HL-60 (cell line): ENCODE data around the gene SMC3.

Experiments used
- DNase-seq, 2 experiments: peaks; one replicate each; pipeline ENCODE4 v3.0.0-alpha.2; 2010 to 2020; ENCODE audit warnings: low read depth in 1 of 2, low spot score in 1 of 2
- H3K27ac ChIP-seq: fragments of 250-450 bp; sonication (Bioruptor Pico); replicated peaks from 2 replicates; pipeline ENCODE4 v1.5.1; 2020; ENCODE audit warnings: mild to moderate bottlenecking, moderate library complexity
- H3K27me3 ChIP-seq: fragments of 250-450 bp; sonication (Bioruptor Pico); 2 replicates; pipeline ENCODE4 v1.5.1; 2021; ENCODE audit warnings: mild to moderate bottlenecking, moderate library complexity; ENCODE audit not compliant: insufficient read depth, poor library complexity, severe bottlenecking
- H3K4me3 ChIP-seq: replicated peaks from 2 replicates; pipeline ENCODE4 v1.5.1; 2011; ENCODE audit warnings: mild to moderate bottlenecking, control low read depth, low read length; ENCODE audit not compliant: insufficient read depth
- CTCF ChIP-seq: IDR thresholded peaks from one replicate; pipeline ENCODE4 v1.5.1; 2011; ENCODE audit warnings: low read length, control low read depth, inconsistent platforms; ENCODE audit not compliant: insufficient read depth
- GABPA ChIP-seq: IDR thresholded peaks from 2 replicates; pipeline ENCODE4 v1.6.1; 2012; ENCODE audit warnings: low read depth
- POLR2AphosphoS5 ChIP-seq: IDR thresholded peaks from 2 replicates; pipeline ENCODE4 v1.6.1; 2012; ENCODE audit warnings: low read depth
- SPI1 ChIP-seq: IDR thresholded peaks from 2 replicates; pipeline ENCODE4 v1.6.1; 2012; ENCODE audit warnings: low read depth, mild to moderate bottlenecking, borderline replicate concordance
- TF ChIP-seq, protein P1 (sequence below): IDR thresholded peaks from 2 replicates; pipeline ENCODE4 v1.6.1; 2012; ENCODE audit warnings: low read depth; ENCODE audit not compliant: insufficient replicate concordance

Gene SMC3

GRCh38 chr10:110644598-110645462, 77.3 kb downstream of the SMC3 start:
- no peak for DNase-seq
- Histone ChIP-seq H3K27me3 (peaks cover 59% of the 10 kb centered on the region), H3K4me3 (peak overlapping the region; percentile 42), H3K27ac (no peak overlapping the region)
- TF ChIP-seq SPI1: no peak
- no peak for TF ChIP-seq CTCF
- no peak for TF ChIP-seq POLR2AphosphoS5
- no peak for TF ChIP-seq GABPA

DNA sequence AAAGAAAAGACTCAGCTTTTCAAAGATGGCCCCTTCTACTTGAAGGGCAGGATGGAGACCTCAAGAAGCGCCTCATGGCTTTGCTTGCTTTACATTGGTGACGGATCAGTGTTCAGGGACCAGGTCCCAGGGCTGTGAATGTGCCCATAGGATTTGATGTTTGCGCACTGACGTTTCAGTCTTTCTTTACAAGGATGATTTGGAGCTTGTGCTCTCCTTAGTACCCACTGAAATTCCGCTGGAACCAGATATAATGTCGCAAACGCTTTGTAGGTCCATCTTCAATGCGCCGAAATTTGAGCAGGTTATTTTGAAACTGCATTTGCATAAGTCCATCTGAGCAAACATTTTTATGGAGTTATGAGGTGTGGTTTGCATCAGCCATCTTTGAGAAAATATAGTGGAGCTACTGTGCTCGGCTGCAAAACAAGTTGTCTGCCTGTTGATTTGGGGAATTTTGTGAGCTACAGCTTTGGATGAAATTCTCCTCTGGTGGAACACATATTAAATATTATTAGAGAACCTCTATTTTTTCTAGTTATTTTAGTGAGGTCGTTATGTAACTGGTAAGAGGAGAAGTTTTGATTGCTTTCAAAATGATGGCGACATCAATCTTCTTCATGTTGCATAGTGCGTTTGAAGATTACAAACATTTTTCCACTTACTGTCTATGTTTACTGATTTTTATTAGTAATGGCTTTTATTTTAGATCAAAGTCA, 79.1 kb downstream of the SMC3 start:
- Histone ChIP-seq H3K27ac (no peak overlapping the region), H3K4me3 (no peak overlapping the region), H3K27me3 (peaks cover 51% of the 10 kb centered on the region)
- TF ChIP-seq GABPA (no peak), POLR2AphosphoS5 (no peak), CTCF (no peak), SPI1 (no peak)
- TF ChIP-seq, protein P1, sequence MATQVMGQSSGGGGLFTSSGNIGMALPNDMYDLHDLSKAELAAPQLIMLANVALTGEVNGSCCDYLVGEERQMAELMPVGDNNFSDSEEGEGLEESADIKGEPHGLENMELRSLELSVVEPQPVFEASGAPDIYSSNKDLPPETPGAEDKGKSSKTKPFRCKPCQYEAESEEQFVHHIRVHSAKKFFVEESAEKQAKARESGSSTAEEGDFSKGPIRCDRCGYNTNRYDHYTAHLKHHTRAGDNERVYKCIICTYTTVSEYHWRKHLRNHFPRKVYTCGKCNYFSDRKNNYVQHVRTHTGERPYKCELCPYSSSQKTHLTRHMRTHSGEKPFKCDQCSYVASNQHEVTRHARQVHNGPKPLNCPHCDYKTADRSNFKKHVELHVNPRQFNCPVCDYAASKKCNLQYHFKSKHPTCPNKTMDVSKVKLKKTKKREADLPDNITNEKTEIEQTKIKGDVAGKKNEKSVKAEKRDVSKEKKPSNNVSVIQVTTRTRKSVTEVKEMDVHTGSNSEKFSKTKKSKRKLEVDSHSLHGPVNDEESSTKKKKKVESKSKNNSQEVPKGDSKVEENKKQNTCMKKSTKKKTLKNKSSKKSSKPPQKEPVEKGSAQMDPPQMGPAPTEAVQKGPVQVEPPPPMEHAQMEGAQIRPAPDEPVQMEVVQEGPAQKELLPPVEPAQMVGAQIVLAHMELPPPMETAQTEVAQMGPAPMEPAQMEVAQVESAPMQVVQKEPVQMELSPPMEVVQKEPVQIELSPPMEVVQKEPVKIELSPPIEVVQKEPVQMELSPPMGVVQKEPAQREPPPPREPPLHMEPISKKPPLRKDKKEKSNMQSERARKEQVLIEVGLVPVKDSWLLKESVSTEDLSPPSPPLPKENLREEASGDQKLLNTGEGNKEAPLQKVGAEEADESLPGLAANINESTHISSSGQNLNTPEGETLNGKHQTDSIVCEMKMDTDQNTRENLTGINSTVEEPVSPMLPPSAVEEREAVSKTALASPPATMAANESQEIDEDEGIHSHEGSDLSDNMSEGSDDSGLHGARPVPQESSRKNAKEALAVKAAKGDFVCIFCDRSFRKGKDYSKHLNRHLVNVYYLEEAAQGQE: no peak
- no peak for DNase-seq

DNA sequence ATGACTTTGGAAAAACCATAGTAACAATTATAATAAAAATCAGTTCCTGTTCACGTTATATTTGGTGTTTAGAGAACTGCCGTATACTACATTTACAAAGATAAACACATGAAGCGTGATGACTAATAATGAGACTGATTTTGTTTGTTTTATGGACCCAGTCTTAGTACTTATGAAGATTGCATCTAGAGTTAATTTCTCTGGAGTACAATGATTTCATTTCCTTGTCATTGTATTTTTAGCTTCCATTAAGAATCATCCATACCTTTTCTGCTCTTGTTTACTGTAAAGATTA, 79.6 kb downstream of the SMC3 start:
- DNase-seq: no peak
- Histone ChIP-seq H3K27me3 (peaks cover 46% of the 10 kb centered on the region), H3K27ac (no peak overlapping the region), H3K4me3 (no peak overlapping the region)
- TF ChIP-seq POLR2AphosphoS5 (no peak), CTCF (no peak), GABPA (no peak), SPI1 (no peak)
- TF ChIP-seq, protein P1: no peak
